Measurements from ENCODE around the gene KISS1R. TPM values are rescaled to one million over a fixed set of nuclear protein-coding genes. Genes with fewer than 3 reads are reported as not detected.
A peak's percentile ranks its signal among the peaks of the same experiment; 100 is the strongest.

KISS1R gene
- total and polyA plus RNA-seq, 12 donors = 0.25 to 0.44 TPM; not detected in 10

- no peaks in the 10 kb centered on the region for H3K27me3 ChIP-seq
- intact Hi-C loops (cut with DNase I) = no loop called here
Measured at GRCh38 chr19:934865-935479, 17.8 kb downstream of the KISS1R start.

DNA sequence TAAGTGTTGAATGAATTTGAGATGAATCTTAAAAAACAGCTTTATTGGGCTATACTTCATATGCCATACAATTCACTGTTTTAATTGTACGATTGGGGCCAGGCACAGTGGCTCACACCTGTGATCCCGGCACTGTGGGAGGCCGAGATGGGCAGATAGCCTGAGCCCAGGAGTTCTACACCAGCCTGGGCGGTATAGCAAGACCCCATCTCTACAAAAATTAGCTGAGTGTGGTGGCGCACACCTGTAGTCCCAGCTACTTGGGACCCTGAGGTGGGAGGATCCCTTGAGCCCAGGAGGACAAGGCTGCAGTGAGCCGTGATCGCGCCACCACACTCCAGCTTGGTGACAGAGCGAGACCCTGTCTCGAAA is 19.0 kb downstream of the KISS1R start:
- intact Hi-C loops (cut with DNase I) = no loop called here
- no peak for TF ChIP-seq POLR2A (IDR thresholded peaks at IDR 0.05)
- no peak for TF ChIP-seq CTCF (IDR thresholded peaks at IDR 0.05)
- no peak for DNase-seq
- no peaks in the 10 kb centered on the region for H3K36me3 ChIP-seq (replicated peaks in 1 of 2)
- WGBS, 4 donors = 97 to 99% (median 98%) methylated on average over 8 to 10 of the region's 10 CpGs
- peaks cover 24 to 36% of the 10 kb centered on the region in 2 donors for H3K4me1 ChIP-seq (replicated peaks in 1 of 2)
- H3K27me3 ChIP-seq = no peaks in the 10 kb centered on the region
- H3K9me3 ChIP-seq (replicated peaks in 1 of 3) = no peaks in the 10 kb centered on the region
- H3K27ac ChIP-seq = no peak overlapping the region
- H3K4me3 ChIP-seq = no peak overlapping the region

More at GRCh38 chr19:934865-935479, 17.8 kb downstream of the KISS1R start:
- no peak overlapping the region for H3K4me3 ChIP-seq
- 19 to 33% (median 25%) methylated on average over 3 to 31 of the region's 31 CpGs for WGBS, 4 donors
- peak in 3 of 6 experiments; percentile 7 to 30 (median 11) for TF ChIP-seq CTCF (IDR thresholded peaks at IDR 0.05)
- peak in 1 of 2 donors; percentile 56 for TF ChIP-seq POLR2A (IDR thresholded peaks at IDR 0.05)
- peak; percentile 82 to 93 (median 86) for DNase-seq
- peaks cover 16 to 25% of the 10 kb centered on the region in 2 donors for H3K4me1 ChIP-seq (replicated peaks in 1 of 2)
- H3K9me3 ChIP-seq (replicated peaks in 1 of 3) = no peaks in the 10 kb centered on the region
- H3K27ac ChIP-seq = peak overlapping the region in 3 of 5 donors; percentile 65 to 73 (median 70)
- no peaks in the 10 kb centered on the region for H3K36me3 ChIP-seq (replicated peaks in 1 of 2)

- H3K27me3 ChIP-seq = no peaks in the 10 kb centered on the region
- H3K36me3 ChIP-seq (replicated peaks in 1 of 2) = no peaks in the 10 kb centered on the region
- DNase-seq = no peak
- intact Hi-C loops (cut with DNase I) = no loop called here
- H3K4me3 ChIP-seq = no peak overlapping the region
- TF ChIP-seq POLR2A (IDR thresholded peaks at IDR 0.05) (no peak), CTCF (IDR thresholded peaks at IDR 0.05) (no peak)
- peaks cover 27 to 40% of the 10 kb centered on the region in 2 donors for H3K4me1 ChIP-seq (replicated peaks in 1 of 2)
- 89 to 95% (median 92%) methylated on average over 16 of the region's 16 CpGs for WGBS, 4 donors
- H3K27ac ChIP-seq = no peak overlapping the region
- no peaks in the 10 kb centered on the region for H3K9me3 ChIP-seq (replicated peaks in 1 of 3)
Measured at GRCh38 chr19:937259-937694, 20.1 kb downstream of the KISS1R start.

DNA sequence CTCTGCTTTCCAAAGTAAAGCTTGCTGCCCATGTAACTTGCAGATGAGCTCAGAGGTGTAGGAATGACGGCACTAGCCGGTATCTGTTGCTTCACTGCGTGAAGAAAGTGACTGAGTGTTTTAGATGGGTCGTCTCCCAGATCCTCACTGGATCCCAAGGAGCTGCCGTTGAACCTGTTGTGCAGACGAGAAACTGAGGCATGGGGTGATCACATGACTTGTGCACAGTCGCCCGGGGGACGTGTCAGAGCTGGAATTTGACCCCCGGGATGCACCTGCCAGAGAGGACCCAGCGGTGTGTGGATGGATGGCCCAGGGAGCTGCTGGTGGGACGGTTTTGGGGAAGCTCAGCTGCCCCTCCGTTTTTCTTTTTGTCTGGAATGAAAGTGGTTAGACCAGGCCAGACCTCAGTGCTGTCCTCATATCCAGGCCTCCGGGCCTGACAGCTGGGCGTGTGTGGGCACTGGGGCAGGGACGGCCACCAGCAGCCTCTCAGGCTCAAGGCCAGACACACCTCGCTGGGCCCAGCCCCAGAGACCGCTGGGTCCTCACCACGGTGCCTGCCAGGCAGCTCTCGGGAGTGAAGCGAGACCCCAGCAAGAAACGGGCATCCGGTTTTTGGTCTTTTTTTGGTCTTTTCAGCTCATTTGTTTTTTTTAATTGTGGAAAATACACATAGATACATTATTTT is 21.2 kb downstream of the KISS1R start:
- H3K4me3 ChIP-seq = no peak overlapping the region
- H3K4me1 ChIP-seq (replicated peaks in 1 of 2) = peaks cover 27 to 37% of the 10 kb centered on the region in 2 donors
- no peaks in the 10 kb centered on the region for H3K36me3 ChIP-seq (replicated peaks in 1 of 2)
- H3K27ac ChIP-seq = no peak overlapping the region
- TF ChIP-seq POLR2A (IDR thresholded peaks at IDR 0.05) (no peak), CTCF (IDR thresholded peaks at IDR 0.05) (no peak)
- intact Hi-C loops (cut with DNase I) = no loop called here
- H3K9me3 ChIP-seq (replicated peaks in 1 of 3) = no peaks in the 10 kb centered on the region
- no peaks in the 10 kb centered on the region for H3K27me3 ChIP-seq
- DNase-seq = no peak
- 88 to 94% (median 90%) methylated on average over 9 to 23 of the region's 23 CpGs for WGBS, 4 donors

Data from adrenal gland (tissue), 12 donors.